GM10266 (cell line): ENCODE data around the gene LAMB4.

ENCODE experiments used
- DNase-seq: peaks from one replicate; pipeline ENCODE4 v3.0.0; 2012; ENCODE audit errors: extremely low spot score
- TF ChIP-seq, protein P1 (sequence below): IDR thresholded peaks from 2 replicates; pipeline ENCODE4 v1.5.1; 2012; ENCODE audit warnings: mild to moderate bottlenecking, low read depth; ENCODE audit not compliant: control insufficient read depth, insufficient read depth; ENCODE audit errors: missing control alignments

LAMB4 gene

DNA sequence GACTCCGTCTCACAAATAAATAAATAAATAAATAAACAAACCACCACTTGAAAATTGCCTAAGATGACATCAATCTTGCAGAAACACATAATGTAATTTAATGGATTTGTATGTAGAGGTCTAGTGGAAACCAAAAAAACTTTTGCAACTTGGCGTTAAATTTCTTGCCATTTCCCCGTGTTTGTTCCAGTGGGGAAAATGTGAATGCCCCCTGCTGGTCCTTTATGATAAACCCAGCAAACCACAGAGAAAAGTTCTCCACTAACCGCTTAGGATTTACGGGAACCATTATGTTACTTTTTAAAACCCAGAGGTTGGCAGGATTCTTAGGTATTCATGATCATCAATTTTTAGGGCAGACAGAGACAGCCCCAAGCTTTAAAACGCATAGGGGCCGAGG, 32.5 kb downstream of the LAMB4 start:
- DNase-seq: no peak

GRCh38 chr7:108096996-108097395, 33.2 kb downstream of the LAMB4 start:
- TF ChIP-seq, protein P1, sequence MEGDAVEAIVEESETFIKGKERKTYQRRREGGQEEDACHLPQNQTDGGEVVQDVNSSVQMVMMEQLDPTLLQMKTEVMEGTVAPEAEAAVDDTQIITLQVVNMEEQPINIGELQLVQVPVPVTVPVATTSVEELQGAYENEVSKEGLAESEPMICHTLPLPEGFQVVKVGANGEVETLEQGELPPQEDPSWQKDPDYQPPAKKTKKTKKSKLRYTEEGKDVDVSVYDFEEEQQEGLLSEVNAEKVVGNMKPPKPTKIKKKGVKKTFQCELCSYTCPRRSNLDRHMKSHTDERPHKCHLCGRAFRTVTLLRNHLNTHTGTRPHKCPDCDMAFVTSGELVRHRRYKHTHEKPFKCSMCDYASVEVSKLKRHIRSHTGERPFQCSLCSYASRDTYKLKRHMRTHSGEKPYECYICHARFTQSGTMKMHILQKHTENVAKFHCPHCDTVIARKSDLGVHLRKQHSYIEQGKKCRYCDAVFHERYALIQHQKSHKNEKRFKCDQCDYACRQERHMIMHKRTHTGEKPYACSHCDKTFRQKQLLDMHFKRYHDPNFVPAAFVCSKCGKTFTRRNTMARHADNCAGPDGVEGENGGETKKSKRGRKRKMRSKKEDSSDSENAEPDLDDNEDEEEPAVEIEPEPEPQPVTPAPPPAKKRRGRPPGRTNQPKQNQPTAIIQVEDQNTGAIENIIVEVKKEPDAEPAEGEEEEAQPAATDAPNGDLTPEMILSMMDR: no peak
- no peak for DNase-seq

More for the DNA sequence above, 32.5 kb downstream of the LAMB4 start:
- TF ChIP-seq, protein P1: no peak

DNA sequence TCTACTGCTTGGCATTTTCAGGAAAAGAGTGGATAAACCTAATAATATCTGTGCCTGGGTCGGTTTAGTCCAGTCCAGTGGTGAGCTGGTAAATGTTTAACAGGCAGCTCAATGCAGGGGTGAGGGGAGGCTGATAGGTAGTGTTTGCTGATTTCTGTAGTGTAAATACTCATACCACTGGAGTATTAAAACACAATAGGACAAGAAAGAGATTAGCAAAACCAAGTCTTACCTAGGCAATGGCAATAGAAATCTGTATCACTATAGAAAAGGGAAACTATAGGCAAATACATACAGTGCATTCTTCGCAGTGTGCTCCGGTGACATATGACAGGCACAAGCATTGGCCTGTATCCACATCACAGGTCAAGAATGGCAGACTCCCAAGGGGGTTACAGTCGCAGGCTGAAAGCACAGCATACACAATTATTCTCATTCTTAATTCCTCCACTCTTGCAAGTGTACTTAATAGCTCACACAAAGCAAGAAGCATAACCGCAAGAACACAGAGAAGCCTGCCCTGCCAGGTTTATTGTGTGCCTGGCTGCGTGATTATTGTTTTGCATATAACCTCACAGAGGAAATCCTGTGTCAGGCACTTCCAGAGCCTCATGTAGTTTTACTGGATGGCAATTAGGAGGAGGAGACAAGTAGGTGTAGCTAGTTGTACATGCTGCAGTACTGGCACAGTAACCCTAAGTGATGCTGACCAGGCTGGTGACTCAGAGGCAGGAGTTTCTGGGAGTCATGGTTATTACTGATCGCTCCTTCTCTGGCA, 35.0 kb downstream of the LAMB4 start:
- no peak for DNase-seq

DNA sequence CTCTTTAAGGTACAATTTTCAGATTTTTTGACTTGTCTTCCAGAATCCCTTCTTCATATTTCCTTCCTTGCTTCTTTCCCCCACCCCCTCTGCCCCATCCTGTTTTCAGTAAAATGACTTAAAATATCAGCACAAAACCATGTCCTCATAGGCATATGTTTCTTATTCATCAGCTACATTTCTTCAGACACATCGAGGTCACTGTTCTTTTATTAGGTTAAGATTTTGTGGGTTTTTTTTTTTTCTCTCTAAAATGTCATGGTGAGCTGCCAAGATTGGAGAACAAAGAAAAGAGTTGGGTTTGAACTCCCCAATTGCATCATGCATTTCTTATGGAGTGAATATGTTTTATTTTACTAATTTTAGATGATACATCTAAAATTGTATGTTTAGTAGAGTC, 35.8 kb downstream of the LAMB4 start:
- no peak for DNase-seq
- TF ChIP-seq, protein P1: no peak

More for the DNA sequence above, 35.0 kb downstream of the LAMB4 start:
- TF ChIP-seq, protein P1: no peak

GRCh38 chr7:108093851-108094331, 36.3 kb downstream of the LAMB4 start:
- DNase-seq: no peak
- TF ChIP-seq, protein P1: no peak

DNA sequence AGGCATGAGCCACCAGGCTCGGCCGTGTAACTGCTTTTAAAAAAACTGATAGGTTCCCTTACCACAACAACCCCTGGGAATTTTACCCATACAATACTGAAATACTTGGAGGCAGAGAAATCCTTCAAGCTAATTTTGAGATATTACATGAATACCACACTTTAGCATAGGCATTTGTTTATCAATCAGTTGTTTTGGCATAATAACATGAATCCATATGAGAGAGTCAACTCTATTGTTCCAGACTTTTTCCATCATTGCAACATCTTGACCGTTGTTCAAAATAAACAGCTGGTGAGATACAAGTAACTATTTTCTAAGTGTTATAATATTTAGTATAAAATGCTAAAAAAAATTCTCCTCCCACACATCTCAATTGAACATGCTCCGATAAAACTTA, 36.8 kb downstream of the LAMB4 start:
- TF ChIP-seq, protein P1: no peak
- no peak for DNase-seq

DNA sequence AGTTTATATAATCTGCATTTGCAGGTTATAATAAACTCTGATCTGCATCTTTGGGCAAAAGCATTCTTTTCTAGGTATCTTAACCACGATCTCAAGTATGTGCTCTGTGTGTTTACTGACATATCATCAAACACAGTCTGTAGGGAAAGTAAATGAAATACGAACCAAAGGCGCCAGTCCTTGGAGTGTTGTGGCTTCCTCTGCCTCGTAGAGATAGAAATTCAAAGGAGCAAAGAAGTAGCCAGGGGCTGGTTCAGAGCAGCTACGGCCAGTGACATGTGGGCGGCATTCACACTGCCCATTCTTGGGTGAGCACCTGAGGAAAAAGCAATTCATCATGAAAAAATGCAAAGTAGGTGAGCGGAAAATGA, 38.7 kb downstream of the LAMB4 start:
- DNase-seq: no peak
- TF ChIP-seq, protein P1: no peak
